IPS-18a (cell line): ENCODE measurements around the gene NXPH3.

Experiments used
- H3K27ac ChIP-seq: one replicate; pipeline ENCODE4 v1.5.1; 2013; ENCODE audit warnings: low read length
- H3K27me3 ChIP-seq: one replicate; pipeline ENCODE4 v1.6.1; 2013; ENCODE audit warnings: mild to moderate bottlenecking, low read length; ENCODE audit not compliant: control insufficient read depth, insufficient read depth
- H3K36me3 ChIP-seq: one replicate; pipeline ENCODE4 v1.6.1; 2013; ENCODE audit warnings: low read depth, low read length; ENCODE audit not compliant: control insufficient read depth
- H3K4me1 ChIP-seq: one replicate; pipeline ENCODE4 v1.6.1; 2013; ENCODE audit warnings: low read depth, low read length; ENCODE audit not compliant: control insufficient read depth
- H3K4me3 ChIP-seq: one replicate; pipeline ENCODE4 v1.5.1; 2013; ENCODE audit warnings: low read length
- H3K9ac ChIP-seq: one replicate; pipeline ENCODE4 v1.6.1; 2013; ENCODE audit warnings: mild to moderate bottlenecking, low read length, moderate library complexity
- H3K9me3 ChIP-seq: one replicate; pipeline ENCODE4 v1.6.1; 2013; ENCODE audit warnings: low read depth, low read length; ENCODE audit not compliant: control insufficient read depth

The NXPH3 gene

DNA sequence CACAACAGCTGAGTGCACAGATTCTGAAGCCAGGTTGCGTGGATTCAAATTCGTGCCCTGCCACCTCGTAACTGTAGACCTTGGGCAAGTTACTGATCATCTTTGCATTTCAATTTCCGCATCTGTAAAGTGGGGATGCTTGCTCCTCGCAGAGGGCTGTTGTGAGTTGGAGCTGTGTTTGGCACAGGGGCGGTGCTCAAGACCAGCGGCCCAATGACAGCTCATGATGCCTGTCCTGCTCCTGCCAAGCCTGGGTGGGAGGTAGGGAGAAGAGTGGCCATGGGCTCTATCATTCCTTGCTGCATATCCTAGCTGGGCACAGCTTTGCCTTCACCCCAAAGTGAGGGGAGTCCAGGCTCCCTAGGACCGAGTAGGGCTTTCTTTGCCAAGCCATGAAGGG lies 12.6 kb downstream of the NXPH3 start:
- Histone ChIP-seq H3K4me1 (no peaks in the 10 kb centered on the region), H3K36me3 (no peaks in the 10 kb centered on the region), H3K27me3 (no peaks in the 10 kb centered on the region), H3K27ac (no peak overlapping the region), H3K4me3 (no peak overlapping the region), H3K9ac (no peak overlapping the region), H3K9me3 (no peaks in the 10 kb centered on the region)

DNA sequence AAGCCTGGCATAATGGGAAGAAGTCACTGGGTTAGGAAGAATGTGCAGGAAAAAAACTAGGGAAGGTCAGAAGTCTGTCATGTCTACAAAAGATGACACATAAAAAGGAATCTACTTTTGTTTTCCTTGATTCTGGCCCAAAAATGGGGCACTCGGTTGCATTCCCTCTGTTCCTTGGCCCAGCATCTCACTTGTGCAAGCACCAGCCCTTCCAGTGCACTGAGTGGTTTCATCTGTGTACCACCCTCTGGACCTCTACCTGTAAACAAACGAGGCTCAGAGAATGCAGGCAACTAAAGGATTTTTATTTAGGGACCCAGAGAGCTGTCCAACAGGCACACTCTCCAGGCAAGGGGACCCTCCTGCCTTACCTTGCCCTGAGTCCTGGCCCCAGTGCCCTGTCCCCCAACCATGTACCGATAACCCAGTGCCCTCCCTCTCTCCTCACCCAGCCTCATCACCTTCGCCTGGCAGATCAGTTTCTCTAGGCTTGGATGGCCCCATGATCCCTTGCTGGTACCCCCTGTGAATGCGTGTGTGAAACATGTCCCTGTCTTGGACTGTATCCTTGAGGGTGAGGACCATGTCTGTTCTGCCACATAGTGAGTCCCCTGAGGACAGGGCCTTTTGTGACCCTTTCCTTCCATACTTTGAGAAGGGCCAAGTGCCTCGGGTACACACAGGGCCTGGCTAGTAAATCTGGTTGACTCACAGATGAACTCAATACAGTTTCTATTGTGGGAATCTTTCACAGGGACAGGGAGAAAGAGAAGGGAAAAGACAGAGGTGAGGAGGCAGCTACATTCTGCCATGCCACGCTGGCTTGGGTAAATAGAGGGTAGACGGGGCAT lies 13.3 kb downstream of the NXPH3 start:
- no peak overlapping the region for H3K27ac ChIP-seq
- H3K4me1 ChIP-seq: no peaks in the 10 kb centered on the region
- no peak overlapping the region for H3K9ac ChIP-seq

DNA sequence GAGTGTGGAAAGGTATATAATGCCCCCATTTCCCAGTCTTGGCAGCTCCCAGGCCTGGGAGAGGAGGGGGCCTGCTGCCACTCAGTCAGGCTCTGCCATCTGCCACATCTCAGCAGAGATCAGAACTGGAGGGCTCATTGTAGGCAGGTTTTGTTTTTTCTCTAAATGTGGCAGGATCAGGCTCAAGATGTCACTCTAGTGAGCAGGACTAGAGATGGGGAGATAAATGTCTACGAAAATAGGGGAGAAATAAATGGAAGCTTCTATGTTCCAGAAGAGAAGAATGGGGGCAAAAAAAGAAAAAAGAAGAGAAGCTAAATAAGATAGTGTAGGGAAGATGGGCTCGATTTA lies 13.9 kb downstream of the NXPH3 start:
- H3K27ac ChIP-seq: no peak overlapping the region
- H3K27me3 ChIP-seq: no peaks in the 10 kb centered on the region
- no peak overlapping the region for H3K4me3 ChIP-seq
- no peaks in the 10 kb centered on the region for H3K4me1 ChIP-seq
- H3K9me3 ChIP-seq: no peaks in the 10 kb centered on the region
- no peaks in the 10 kb centered on the region for H3K36me3 ChIP-seq
- H3K9ac ChIP-seq: no peak overlapping the region

More for the DNA sequence above, 13.3 kb downstream of the NXPH3 start:
- H3K27me3 ChIP-seq: no peaks in the 10 kb centered on the region
- H3K4me3 ChIP-seq: no peak overlapping the region
- H3K9me3 ChIP-seq: no peaks in the 10 kb centered on the region
- no peaks in the 10 kb centered on the region for H3K36me3 ChIP-seq

DNA sequence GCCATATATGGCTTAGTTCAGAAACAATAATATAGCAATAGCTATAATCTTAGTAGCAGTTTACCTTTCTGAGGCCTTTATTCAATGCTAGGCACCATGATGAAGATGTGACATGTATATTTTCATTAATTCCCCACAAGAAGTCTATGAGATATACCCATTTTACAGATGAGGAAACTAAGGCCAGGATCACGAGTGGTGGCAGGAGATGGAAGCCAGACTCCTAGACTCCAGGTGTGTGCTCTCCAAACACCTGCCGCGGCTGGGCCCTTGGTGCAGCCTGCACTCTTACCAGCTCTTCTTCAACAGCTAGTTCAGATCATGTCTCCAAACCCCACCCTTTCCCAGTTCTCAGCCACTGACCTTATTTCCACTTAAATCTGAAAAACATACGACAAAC lies 15.2 kb downstream of the NXPH3 start:
- H3K4me3 ChIP-seq: no peak overlapping the region
- no peak overlapping the region for H3K9ac ChIP-seq
- no peaks in the 10 kb centered on the region for H3K9me3 ChIP-seq

DNA sequence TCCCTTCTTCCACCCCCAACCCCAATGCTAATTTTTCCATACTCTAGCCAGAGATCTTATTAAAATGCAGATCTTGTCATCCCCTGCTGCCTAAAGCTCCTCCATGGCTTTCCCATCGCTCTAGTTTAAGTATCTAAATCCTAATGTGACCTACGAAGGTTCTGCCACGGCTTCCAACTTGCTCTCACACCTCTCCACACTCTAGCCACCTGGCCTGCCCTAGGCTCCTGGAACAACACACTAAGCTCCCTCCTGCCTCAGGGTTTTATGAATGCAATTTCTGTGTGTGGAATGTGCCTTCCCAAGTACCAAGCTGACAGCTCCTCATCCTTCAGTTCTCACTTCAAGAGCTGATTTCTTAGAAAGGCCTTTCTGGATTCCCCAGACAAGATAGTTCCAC lies 16.6 kb downstream of the NXPH3 start:
- H3K4me1 ChIP-seq: no peaks in the 10 kb centered on the region
- no peak overlapping the region for H3K9ac ChIP-seq
- no peaks in the 10 kb centered on the region for H3K9me3 ChIP-seq
- no peaks in the 10 kb centered on the region for H3K27me3 ChIP-seq
- H3K4me3 ChIP-seq: no peak overlapping the region
- peaks cover 9% of the 10 kb centered on the region for H3K36me3 ChIP-seq
- H3K27ac ChIP-seq: no peak overlapping the region

More for the DNA sequence above, 15.2 kb downstream of the NXPH3 start:
- Histone ChIP-seq H3K4me1 (no peaks in the 10 kb centered on the region), H3K27me3 (no peaks in the 10 kb centered on the region), H3K36me3 (peaks cover 4% of the 10 kb centered on the region), H3K27ac (no peak overlapping the region)

DNA sequence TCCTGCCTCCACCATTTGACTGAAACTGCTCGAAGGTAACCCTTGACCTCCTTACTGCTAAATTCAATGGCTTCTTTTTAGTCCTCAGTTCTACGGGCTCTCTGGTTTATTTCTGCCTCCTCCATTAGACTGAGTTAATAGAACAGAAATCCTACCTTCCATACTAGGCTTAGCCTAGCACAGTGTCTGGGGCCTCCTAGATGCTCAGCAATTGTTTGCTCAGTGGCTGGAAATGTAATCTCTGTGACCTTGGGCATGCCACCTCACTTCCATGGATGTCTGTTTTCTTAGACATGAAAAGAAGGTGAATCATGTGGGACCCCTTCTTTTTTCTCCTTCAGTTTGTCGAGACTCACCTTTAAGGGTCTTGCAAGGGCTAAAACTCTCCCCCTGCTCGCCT lies 19.7 kb downstream of the NXPH3 start:
- Histone ChIP-seq H3K27me3 (no peaks in the 10 kb centered on the region), H3K4me3 (no peak overlapping the region), H3K9ac (no peak overlapping the region), H3K36me3 (peaks cover 30% of the 10 kb centered on the region), H3K9me3 (no peaks in the 10 kb centered on the region), H3K27ac (no peak overlapping the region), H3K4me1 (no peaks in the 10 kb centered on the region)

DNA sequence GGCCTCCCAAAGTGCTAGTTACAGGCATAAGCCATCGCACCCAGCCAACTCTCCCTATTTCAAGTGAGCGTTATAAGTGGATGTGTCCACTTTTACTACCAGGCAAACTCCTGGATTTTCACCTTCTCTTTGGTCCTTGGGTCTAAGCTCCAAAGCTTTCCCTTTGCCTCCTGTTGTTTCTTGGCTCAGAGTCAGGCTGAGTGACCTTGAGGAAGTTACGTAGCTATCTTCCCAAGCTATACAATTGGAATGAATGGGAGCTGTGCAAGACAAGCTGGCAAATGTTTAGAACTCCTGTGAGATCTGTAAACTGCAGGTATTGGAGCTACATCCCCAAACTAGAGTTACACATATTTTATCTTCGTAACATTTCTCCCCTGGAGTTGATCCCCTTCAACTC lies 20.3 kb downstream of the NXPH3 start:
- Histone ChIP-seq H3K36me3 (peaks cover 33% of the 10 kb centered on the region), H3K4me3 (no peak overlapping the region), H3K9me3 (no peaks in the 10 kb centered on the region), H3K4me1 (no peaks in the 10 kb centered on the region), H3K27me3 (no peaks in the 10 kb centered on the region), H3K27ac (no peak overlapping the region), H3K9ac (no peak overlapping the region)

DNA sequence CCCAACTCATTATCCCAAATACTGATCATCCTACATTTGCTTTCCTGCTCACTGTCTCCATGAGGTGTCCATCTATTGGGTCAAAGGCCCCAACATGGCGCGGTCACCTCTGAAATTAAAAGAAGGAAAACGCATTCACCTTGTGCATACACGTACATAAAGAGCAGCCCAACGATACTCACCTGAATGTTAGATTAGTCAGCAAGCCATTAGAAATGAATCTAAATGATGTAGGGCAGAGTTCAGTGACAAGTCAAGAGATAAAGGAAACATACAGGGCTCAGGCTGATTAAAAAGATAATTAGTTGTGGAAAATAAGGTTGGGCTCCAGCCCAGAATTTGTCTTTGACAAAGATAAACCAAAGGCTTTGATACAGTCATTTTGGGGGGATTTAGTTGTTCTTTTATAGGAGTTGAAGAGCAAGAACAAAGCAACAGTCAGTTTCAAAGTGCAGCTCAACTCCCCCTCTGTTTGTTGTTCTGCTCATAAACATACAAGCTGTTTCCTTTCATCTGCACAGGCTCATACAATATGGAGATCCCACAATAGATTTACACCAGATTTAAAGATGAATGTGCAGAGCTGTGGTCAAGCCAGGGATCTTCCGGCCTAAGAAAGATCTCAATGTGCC lies 21.1 kb downstream of the NXPH3 start:
- Histone ChIP-seq H3K9me3 (no peaks in the 10 kb centered on the region), H3K9ac (no peak overlapping the region), H3K27me3 (no peaks in the 10 kb centered on the region), H3K4me1 (no peaks in the 10 kb centered on the region), H3K4me3 (no peak overlapping the region), H3K36me3 (peaks cover 38% of the 10 kb centered on the region), H3K27ac (no peak overlapping the region)

DNA sequence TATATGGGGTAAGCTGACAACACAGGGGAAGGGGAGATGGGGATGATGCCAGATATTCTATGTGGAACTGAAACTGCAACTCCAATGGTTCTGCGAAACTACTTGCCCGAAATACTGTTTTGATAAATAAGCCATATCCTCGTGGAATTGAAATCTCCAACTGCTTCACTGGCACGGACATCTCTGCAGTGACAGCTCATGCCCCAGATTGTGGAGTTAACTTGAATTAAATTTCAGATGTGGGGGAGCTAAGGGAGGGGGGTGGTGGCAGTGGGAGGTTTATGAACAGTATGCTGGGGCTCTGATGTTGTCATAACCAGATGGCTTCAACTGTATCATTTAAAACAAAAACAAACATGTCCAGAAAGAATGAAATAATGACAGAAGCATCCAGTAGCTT lies 21.8 kb downstream of the NXPH3 start:
- H3K27ac ChIP-seq: no peak overlapping the region
- no peaks in the 10 kb centered on the region for H3K27me3 ChIP-seq
- no peak overlapping the region for H3K4me3 ChIP-seq
- H3K9me3 ChIP-seq: no peaks in the 10 kb centered on the region
- peaks cover 39% of the 10 kb centered on the region for H3K36me3 ChIP-seq
- H3K9ac ChIP-seq: no peak overlapping the region
- H3K4me1 ChIP-seq: no peaks in the 10 kb centered on the region

DNA sequence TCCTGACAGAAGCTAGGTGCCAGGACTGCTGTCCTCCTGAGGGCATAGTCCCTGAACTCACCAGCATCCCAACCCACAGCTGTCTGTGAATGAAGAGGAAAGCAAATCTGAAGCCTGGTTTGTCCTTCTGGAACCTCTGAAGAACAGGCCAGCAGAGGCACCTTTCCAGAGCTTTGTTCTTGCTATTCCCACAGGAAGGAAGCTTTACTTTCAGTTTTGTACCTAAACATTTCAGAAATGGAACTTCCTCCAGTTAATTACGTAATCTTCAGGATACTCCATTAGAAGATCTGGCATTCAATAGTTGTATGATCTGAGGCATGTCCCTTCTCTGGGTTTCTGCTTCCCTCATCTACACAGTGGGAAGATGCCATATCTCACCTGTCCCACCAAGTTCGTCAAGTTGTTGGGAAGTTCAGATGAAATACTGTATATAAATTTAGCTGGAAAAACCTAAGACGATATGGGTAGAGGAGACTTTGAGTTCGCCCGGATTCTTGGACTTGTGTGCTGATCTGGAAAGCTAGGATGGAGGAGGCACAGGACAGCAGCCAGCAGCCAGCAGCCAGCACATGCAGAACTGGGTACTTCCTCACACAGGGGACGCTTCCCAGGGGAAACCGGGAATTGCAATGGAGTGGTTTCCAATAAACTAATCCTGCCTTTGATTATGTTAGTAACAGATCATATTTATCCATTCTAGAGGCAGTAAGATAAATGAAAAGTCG lies 22.4 kb downstream of the NXPH3 start:
- Histone ChIP-seq H3K9ac (no peak overlapping the region), H3K27me3 (no peaks in the 10 kb centered on the region), H3K36me3 (peaks cover 44% of the 10 kb centered on the region), H3K4me3 (no peak overlapping the region), H3K27ac (no peak overlapping the region), H3K4me1 (no peaks in the 10 kb centered on the region), H3K9me3 (no peaks in the 10 kb centered on the region)

DNA sequence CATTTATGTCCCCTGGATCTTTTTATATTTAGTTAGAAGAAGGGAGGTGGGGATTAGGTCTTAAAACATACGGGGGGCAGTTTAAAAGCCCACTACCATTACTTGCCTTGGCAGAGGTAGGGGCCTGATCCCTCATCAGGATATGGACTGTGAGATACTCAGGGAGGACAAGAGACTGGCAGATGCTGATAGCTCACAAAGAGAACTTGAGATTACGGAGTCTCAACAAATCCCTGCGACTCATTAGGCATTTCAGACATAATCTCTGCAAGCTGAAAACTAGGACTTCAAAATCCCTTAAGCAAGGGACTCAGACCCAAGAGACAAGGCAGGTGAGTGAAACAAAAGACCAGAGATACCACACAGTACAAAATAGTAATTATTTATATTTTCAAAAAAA lies 23.2 kb downstream of the NXPH3 start:
- Histone ChIP-seq H3K4me1 (no peaks in the 10 kb centered on the region), H3K4me3 (no peak overlapping the region), H3K9me3 (no peaks in the 10 kb centered on the region), H3K27ac (no peak overlapping the region), H3K36me3 (peaks cover 52% of the 10 kb centered on the region), H3K9ac (no peak overlapping the region), H3K27me3 (no peaks in the 10 kb centered on the region)
